Fibroblast of skin of scalp (primary cell): ENCODE data around the gene RAB25.

Experiments
- DNase-seq: peaks from one replicate; pipeline ENCODE4 v3.0.0-alpha.2; 2013

The RAB25 gene

DNA sequence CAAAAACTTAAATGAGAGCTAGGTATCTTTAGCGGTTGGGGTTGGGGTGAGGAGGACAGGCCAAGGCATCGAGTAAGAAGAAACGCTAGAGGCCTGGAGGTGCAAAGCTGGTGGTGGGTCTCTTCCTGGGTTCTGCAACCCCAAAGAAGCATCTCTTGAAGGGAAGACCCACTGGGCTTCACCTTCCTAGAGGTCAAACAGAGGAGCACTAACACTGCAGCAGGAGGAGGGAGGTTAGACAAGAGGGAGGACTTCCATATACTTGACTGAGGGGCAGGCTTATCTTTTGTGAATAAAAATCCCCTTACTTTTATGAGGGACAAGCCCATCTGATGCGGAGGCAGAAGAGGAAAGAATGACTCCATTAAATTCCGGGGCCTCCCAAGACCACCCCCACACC is 18.8 kb downstream of the RAB25 start:
- DNase-seq: no peak

DNA sequence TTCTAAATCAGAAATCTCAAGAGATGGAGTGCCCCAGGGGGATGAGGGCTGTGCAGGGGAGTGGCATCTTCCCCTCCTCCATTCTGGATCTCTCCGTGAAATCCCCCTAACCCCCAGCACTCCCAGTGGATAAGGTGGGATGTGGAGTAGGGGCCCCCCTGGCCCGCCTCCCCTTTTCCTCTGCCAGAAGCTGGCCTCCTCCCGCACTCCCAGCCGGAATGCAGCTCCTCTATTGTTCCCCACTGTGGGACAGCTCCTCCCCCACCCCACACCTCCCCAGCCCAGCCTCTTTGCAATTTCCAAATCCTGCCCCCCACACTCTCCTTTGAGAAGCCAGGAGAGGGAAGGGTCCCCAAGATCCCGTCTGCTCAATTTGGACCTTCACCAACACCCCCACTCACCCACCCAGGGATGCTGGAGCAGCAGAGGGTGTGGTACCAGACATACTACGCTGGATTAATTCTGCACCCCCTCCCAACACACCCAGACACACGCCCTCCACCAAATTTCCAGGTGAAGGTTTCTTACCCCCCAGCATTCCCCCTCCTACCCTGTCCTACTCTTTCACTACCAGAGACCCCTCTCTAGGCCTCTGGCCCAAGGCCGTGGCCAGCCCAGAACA is 19.4 kb downstream of the RAB25 start:
- DNase-seq: no peak

DNA sequence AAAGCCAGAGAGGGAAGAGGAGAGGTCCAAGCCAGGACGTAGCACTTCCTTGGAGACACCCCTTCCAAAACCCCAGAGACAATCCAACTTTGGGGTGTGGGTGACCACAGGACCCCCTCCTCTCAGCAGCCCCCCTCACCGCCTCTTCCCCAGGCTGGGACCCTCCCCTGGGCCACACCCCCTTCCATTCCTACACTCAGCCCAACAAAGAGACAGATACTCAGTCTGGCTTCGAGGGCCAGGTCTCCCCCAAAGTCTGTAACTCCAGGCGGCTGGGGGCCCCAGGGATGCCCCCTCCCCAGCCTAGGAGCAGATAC is 19.9 kb downstream of the RAB25 start:
- DNase-seq: no peak

DNA sequence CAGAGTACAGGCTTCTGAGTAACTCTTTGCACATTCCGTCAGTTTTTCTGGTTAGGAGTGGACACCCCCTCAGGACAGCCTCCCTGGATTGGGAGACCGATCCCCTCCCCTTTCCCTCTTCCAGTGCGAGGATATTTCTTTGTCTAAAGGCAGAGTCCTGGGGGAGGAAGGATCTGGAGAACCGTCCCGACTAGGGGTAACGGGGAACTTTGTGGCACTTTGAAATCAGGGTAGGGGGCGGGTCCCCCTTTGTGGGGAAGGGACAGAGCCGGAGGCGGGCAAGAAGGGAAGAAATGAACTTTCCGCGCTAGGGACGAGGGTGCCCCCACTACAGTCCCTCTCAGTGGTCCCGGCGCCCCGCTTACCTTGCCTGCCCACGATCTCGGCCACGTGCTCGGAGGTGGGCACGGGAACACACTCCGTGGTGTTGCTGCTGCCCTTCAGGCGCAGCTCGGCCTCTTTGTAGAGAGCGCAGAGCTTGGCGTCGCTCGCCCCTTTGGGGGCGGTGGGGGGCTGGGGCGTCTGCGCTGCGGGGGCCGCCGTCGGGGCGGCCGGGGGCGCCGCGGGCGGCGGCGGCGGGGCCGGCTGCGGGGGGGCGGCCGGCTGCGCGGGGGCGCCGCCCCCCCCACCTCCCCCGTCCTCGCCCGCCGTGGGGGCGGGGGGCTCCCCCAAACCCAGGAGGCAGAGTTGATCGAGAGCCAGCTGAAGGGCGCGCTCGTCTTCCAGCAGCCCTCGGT is 20.4 kb downstream of the RAB25 start:
- DNase-seq: peak; percentile 43

DNA sequence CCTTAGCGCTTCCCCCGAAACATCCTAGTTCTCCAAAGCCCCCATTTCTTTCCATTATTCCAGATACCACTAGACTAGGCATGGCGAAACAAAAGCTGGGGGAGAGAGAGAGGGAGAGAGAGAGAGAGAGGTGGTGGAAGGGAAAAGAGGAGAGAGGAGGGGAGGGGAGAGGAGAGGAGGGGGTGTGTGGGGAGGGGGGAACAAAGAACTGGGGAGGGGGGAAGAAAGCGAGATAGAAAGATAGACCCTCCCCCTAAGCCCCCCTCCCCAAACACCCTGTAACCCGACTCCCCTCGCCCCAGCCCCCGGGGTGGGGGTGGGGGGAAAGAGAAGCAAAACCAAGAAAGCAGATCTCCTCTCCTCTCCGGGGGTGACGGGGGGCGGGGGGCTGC is 21.0 kb downstream of the RAB25 start:
- no peak for DNase-seq

DNA sequence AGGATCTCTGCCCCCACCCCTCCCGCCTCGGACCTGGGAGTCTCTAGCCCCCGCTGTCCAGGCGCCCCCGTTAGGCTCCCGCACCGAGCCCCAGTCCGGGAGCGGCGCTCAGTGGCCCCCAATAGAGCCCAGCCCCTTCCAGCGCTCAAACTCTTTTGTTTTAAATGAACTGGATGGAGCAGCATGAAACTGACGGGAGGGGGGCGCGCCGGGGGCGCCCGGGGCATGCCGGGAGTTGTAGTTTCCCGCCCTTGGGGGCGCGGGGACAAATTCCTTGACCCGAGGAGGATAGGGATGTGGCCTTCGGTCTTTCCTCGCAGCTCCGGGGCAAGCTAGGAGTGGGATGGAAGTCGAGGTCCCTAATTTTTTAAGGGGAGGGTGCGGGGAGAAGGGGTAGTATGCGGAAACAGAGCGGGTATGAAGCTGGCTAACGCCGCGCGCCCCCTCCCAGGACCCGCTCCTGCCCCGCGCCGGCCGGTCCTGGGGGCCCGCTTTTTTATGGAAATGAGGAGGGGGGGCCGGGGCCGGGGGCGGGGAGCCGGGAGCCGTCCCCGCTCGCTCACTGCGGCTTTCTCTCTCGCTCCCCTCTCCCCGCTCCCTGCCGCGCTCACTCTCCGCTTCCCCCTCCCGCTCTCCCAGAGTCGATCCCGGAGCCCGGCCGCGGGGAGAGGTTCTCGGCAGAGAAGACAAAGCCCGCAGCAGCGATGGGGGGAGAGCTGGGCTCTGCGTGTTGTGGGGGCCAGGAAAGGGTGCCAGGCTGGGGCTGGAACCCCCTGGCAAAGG is 21.5 kb downstream of the RAB25 start, which contains the start of gene MEX3A:
Gene MEX3A (minus strand): TSS at position 157 of the 783 bp plus-strand sequence. CDS start 467 bp downstream, outside the sequence.
- peak; percentile 81 for DNase-seq

DNA sequence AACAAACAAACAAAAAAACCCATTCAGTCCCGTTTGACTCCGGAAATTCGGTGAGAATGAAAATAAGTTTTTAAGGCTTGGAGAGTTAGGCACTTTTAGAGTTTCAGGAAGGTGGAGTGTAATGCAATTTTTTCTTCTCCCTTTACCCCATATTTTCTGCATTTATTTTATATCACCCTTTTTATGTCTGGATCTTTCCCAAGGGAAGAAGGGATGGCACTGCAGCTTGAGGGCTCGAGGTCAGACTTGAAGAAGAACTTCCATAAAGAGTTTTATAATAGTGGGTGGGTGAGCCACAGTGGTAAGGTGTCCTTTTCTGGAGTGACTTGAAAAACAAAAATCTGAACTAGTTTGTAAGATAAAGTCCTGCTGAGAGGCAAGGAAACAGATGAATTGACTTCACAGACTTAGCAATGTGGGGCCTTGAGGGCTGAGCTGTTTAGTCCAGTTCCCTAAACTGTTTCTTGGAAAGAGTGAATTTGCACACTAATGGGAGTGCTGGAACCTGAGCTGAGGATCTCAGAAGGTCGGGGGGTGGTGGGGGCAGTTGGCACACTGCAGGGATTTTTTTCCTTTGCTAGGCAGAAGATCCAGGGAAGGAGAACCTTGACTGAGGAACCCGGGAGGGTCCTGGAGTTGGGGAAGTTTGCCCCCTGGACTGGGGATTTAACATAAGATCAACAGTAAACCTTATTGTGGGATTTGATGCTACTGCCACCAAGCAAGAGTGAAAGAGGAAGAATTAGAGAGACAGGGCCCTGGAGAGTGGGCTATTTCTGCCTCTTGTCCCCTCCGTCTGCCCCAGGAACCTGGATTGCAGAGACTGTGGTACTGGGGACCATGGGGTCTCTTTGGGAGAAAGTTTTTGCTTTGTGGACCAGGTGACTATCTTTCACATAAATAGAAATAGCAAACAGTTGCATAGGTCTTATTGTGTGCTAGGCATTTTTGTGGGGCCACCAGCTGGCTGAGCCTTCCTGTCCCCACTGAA is 23.1 kb downstream of the RAB25 start:
- DNase-seq: no peak

DNA sequence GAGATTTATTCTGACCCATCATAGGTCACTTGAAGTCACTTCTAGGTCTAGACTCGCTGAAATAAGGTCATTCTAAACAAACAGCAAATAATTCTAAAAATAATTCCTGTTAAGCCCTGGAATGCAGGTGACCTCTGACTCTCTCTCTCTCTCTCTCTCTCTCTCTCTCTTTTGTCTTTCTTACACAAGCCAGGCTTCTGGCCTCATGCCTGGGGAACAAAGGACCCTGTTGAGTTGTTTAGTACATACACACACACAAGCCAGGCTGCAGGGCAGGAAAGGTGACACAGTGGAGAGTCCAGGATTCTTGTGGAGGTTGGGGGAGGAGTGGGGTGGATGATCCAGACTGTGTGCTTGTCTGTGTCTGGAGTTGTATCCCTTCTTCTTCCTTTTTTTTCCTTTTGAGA is 25.3 kb downstream of the RAB25 start:
- DNase-seq: no peak

DNA sequence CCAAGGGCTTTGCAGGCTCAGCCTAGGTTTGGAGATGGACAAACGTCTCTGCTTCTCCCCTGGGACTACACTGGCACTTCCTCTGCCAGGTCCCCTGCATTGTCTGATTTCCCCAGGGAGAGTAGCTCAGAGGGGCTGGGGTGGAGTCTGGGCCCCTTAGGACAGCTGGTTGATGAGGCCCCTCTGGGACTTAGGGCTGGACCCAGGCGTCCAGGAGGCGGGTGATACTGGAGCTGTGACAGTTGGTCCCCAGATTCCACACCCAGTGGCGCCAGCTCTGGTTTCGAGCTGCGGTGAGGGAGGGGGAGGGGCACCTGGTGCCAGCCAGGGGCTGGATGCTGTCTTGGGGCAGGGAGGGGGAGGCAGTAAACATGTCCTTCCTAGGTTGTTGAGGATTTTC is 28.7 kb downstream of the RAB25 start:
- no peak for DNase-seq

DNA sequence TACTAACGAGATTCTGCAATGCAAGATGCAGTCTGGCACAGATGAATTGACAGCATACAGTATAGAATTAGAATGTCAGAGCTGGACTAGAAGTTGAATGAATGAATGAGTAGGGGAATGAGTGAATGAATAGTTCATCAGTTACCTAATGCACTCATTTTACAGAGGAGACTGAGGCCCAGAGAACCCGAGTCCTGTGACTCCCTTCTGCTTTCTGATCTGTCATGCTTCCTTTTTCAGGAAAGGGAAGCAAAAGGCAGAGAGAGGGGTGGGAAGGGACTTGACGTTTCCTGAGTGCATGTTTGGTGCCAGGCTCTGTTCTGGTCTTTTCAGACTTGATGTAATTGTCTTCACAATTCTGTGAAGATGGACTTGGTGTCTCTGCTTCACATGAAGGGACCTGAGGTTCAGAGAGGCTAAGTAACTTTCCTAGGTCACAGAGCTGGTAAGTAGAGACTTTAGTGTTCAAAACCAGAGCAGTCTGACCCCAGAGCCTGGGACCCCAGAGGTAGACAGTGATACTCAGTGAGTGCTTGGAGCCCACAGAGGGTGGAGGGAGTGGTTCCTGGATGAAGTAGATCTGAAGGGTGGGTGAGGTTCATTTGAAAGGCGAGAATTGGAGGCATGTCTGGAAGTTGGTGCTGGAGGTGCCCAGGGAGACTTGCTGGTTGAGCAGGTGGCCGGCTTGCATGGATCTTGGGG is 29.3 kb downstream of the RAB25 start:
- no peak for DNase-seq

DNA sequence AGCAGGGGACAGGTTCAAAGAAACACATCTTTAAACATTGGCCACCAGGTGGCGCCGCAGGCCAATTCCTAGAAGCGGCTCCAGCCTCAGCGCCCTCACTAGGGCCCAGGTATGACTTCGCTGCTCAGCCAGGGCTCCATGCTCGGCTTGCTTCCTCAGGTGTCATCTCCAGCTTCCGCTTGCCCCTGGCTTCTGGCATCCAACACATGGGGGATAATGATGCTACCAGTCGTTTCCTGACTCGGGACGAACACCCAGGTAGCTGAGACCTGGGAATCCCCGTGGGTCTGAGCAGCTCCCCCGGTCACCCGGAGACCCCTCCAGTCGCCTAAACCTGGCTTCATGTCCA is 29.9 kb downstream of the RAB25 start:
- peak; percentile 75 for DNase-seq

DNA sequence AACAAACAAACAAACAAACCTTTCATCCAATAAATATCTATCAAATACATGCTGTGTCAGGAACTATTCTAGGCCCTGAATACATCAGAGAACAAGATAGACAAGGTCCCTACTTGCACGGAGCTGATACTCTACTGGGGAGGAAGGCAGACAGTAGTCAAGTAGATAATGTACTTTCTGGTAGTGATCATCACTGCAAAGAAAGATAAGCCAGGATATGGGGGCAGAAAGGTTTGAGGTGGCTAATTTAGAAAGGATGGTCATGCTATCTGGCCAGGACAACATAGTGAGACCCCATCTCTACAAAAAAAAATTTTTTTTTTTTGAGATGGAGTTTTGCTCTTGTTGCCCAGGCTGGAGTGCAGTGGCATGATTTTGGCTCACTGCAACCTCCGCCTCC is 30.6 kb downstream of the RAB25 start:
- no peak for DNase-seq

DNA sequence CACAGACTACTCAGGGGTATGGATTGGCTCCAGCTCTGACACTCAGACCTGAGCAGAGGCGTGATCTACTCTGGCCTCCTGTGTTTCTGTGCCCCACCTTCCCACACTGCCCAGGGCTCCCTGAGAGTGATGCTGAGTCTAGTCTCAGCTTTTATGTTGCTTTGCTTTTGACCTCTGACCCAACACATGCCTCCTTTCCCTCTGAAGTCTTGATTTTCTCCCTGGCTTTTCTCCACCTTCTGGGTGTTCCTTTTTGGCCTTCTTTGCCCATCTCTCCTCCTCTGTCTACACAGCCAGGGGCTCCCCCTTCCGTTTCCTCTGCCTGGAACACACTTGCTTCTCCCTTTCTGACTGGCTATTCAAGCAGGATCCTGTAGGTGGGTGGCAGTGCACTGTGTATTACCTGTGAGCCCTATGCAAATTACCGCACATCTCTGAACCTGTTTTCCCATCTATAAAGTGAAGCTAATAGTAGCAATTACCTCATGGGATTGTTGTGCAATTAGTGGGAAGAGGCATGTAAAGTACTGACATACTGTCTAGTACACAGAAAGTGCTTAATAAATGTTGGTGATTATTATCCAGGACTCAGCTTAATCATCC is 35.0 kb downstream of the RAB25 start:
- DNase-seq: no peak

DNA sequence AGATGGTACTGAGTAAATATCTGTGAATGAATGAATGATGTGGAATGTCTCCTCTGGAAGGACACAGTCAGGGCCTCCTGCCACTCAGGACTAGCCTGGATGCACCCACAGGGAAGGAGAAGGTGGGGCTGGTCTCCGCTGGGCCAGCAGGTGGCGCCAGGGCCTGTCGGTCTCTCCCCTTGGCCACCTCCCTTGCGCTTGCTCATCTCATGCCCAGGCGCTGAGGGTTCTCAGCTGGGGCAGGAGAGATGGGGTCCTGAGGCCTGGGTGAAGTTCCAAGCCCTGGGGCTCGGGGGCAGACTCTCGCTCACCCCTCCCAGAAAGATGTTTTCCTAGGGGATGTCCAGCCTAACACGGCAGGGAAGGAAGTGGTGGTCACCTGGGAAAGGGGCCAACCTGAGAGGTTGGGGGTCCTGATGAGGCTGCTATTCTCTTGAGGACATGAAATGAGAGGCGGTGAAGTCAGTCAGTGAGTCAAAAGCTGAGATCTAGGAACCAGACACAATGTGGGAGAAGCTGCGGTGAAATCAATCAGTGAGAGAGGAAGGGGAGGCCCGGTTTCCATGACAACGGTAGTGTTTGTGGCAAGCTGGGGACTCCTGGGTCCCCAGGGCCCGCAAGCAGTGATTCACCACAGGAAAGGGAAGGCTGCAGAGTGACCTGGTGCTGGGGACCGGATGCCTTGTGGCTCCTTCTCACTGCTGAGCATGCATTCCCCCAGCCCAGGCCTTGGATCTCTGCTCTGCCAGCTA is 35.9 kb downstream of the RAB25 start:
- DNase-seq: peak; percentile 89

DNA sequence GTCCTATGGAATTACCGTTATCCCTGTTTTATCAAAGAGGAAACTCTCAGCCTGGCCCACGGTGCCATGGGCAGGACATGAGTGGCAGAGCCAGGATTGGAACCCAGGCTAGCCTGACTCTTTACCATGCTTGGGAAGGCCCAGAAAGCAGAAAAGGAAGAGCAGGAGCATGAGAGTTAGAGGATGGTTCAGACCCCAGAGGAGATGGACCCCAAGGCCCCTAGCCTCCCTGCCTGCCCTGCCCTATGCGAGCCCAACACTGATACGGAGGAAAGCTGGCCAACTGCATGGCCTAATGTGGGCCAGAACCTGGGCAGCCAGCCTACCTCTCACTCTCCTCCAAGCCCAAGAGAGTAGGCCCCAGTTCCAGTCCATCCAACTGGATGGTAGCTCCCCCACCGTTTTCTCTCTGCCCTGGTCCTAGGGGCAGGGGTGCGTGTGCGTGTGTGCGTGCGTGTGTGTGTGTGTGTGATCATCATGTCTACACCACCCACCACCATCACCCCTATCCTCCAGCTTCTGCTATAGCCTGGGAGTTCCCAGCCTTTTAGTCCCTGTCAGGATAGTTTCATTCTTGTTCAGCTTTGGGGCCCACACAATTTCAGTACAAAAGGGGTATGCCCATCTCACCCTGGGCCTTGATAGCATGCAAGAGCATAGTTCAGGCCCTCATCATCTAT is 36.7 kb downstream of the RAB25 start:
- DNase-seq: no peak

DNA sequence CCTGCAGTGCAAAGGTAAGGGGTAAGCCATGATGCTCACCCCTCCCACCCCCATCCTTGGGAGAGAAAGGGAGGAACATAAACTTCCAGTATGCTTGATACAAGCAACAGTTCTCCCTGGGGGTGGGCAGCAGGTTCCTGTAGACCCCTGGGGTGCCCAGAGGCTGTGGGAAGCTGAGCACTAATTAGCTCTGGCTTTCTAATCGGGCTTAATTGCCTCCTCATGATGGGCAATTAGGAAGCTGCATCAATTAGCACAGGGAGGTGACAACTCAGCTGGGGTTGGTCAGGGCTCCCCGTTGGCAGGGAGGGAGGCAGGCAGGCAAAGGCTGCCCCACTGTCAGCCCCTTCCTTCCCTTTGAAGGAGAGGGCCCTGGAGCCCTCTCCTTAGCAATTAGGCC is 37.8 kb downstream of the RAB25 start:
- no peak for DNase-seq

DNA sequence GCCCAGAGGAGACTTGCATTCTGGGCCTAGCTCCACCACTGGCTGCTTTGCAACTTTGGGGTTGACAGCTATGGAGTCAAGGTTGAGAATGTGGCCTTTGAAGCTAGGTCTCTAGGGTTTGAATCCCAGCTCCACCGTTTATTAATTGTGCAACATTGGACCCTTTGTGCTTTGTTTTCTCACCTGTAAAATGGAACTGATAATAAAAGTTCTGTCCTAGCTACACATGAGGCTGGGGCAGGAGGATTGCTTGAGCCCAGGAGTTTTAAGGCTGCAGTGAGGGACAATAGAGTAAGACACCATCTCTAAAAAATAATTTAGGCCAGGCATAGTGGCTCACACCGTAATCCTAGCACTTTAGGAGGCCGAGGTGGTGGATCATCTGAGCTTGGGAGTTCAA is 38.3 kb downstream of the RAB25 start:
- DNase-seq: no peak

DNA sequence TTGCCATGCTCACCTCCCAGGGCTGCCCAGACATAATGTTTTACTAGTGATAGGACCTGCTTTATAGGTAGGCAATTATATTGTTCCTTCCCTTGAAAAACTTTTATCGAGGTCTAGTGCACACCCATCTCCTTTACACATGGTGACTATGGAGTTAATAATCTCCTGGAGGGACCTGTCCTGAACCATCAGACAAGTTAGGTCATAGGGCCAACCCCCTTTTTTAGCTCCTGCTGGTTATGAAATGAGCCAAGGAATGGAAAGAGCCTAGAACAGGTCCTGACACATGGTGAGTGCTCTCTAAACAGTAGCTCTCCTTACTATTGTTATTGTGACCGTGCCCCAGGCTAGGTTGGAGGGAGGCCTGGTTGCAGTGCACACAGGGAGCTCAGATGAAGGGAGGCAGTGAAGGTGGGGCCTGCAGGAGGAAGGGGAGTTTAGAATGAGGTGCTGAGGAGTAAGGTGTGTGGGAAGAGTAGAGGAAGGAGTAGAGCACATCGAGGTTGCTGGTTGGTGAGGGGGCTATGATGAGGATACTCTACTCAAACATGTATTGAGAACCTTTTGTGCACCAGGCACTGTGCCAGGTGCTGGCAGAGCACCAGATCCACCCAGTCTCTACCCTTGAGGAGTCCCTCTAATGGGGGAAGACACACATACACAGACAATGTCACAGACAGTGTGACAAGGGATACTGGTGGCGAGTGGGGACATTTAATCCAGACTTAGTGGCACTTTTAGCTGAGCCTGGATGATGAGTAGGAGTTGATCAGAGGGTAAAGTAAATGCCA is 39.4 kb downstream of the RAB25 start:
- no peak for DNase-seq

DNA sequence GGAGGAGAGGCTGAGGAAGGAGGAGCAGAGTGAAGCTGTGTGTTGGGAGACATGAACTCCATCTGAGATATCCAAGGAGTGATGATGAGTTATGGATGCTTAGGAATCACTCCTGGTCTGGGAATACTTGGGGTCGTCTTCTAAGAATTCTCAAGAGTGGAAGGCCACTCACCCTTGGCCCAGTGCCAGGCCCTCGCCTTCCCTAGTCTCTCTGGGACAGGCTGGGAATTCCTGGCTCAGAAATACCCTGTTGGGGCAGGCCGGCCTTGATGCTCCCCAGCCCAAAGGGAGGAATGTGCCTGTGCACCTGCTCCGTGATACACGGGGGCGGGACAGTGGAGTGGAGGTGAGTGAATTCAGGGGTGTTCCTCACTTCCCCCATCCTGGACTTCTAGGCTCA is 40.9 kb downstream of the RAB25 start:
- DNase-seq: no peak
